Activated naive CD4-positive, alpha-beta T cell treated with anti-CD3 and anti-CD28 coated beads, Interleukin-2, amount 50 U/mL, for 72 hours (primary cell): ENCODE data around the gene GRPR. TPM values are rescaled to one million over a fixed set of nuclear protein-coding genes. Genes with fewer than 3 reads are reported as not detected.
"Not testable (repeated sequence)": the region's sequence is repeated elsewhere in the genome, so short reads cannot be mapped to it uniquely, and the experiment has no call there.

ENCODE experiments used
- ATAC-seq, 2 donors: fragments of 150-1000 bp; cut with Tn5 transposase; 2 replicates each; pipeline ENCODE4 v1.10.0; 2021; ENCODE audit warnings: mild to moderate bottlenecking in 2 of 2, moderate library complexity in 2 of 2
- DNase-seq, 2 donors: peaks; one replicate each; pipeline ENCODE4 v3.0.0; 2021 to 2022; ENCODE audit warnings: low spot score in 2 of 2
- H3K27ac Mint-ChIP-seq, 2 donors: one replicate each; pipeline ENCODE4 v1.8.0; 2022; ENCODE audit warnings: mild to moderate bottlenecking in 2 of 2, mixed read lengths in 2 of 2
- H3K36me3 Mint-ChIP-seq, 2 donors: one replicate each; pipeline ENCODE4 v1.8.0; 2022; ENCODE audit warnings: mixed read lengths in 2 of 2
- H3K9me3 Mint-ChIP-seq, 2 donors: one replicate each; pipeline ENCODE4 v1.8.0; 2022; ENCODE audit warnings: mixed read lengths in 2 of 2
- total RNA-seq, 2 donors: library from RNA; stranded (reverse); gene quantifications; one replicate each; pipeline ENCODE4 v1.2.3, GENCODE V29; 2022

Gene GRPR
- total RNA-seq, 2 donors from 2014 or later: not detected

GRCh38 chrX:16124201-16124600 is 836 bp downstream of the GRPR start:
- ATAC-seq: no peak

GRCh38 chrX:16125520-16126149 is 2.3 kb downstream of the GRPR start:
- no peak for ATAC-seq
- H3K27ac Mint-ChIP-seq: no peak overlapping the region
- H3K9me3 Mint-ChIP-seq: no peaks in the 10 kb centered on the region
- DNase-seq: no peak
- no peaks in the 10 kb centered on the region for H3K36me3 Mint-ChIP-seq

More at GRCh38 chrX:16124201-16124600, 836 bp downstream of the GRPR start:
- peaks cover 0 to under 1% of the 10 kb centered on the region in 2 donors for H3K9me3 Mint-ChIP-seq
- peaks cover 0 to 2% of the 10 kb centered on the region in 2 donors for H3K36me3 Mint-ChIP-seq
- DNase-seq: no peak
- no peak overlapping the region for H3K27ac Mint-ChIP-seq

- no peak for ATAC-seq
- Mint-ChIP-seq H3K9me3 (no peaks in the 10 kb centered on the region), H3K36me3 (no peaks in the 10 kb centered on the region), H3K27ac (no peak overlapping the region)
- DNase-seq: no peak
Observed at GRCh38 chrX:16130707-16131106, 7.3 kb downstream of the GRPR start.

- DNase-seq (no peak), ATAC-seq (no peak)
- Mint-ChIP-seq H3K27ac (no peak overlapping the region), H3K36me3 (no peaks in the 10 kb centered on the region), H3K9me3 (no peaks in the 10 kb centered on the region)
Observed at GRCh38 chrX:16134936-16135335, 11.6 kb downstream of the GRPR start.

- ATAC-seq (no peak), DNase-seq (no peak)
- Mint-ChIP-seq H3K27ac (no peak overlapping the region), H3K9me3 (no peaks in the 10 kb centered on the region), H3K36me3 (no peaks in the 10 kb centered on the region)
Observed at GRCh38 chrX:16136080-16136479, 12.7 kb downstream of the GRPR start.

- ATAC-seq: no peak
- no peaks in the 10 kb centered on the region for H3K36me3 Mint-ChIP-seq
- no peaks in the 10 kb centered on the region for H3K9me3 Mint-ChIP-seq
- no peak overlapping the region for H3K27ac Mint-ChIP-seq
- no peak for DNase-seq
Observed at GRCh38 chrX:16137416-16138107, 14.2 kb downstream of the GRPR start.

- DNase-seq (no peak), ATAC-seq (no peak)
- Mint-ChIP-seq H3K27ac (no peak overlapping the region), H3K36me3 (no peaks in the 10 kb centered on the region), H3K9me3 (no peaks in the 10 kb centered on the region)
Observed at GRCh38 chrX:16138108-16138427, 14.7 kb downstream of the GRPR start.

- ATAC-seq (no peak), DNase-seq (no peak)
- Mint-ChIP-seq H3K27ac (no peak overlapping the region), H3K9me3 (peaks cover 0 to 3% of the 10 kb centered on the region in 2 donors), H3K36me3 (no peaks in the 10 kb centered on the region)
Observed at GRCh38 chrX:16140448-16140847, 17.1 kb downstream of the GRPR start.

GRCh38 chrX:16140983-16141382 is 17.6 kb downstream of the GRPR start:
- Mint-ChIP-seq H3K36me3 (no peaks in the 10 kb centered on the region), H3K27ac (no peak overlapping the region), H3K9me3 (peaks cover 0 to 3% of the 10 kb centered on the region in 2 donors)
- ATAC-seq (no peak), DNase-seq (no peak)

GRCh38 chrX:16141422-16142245 is 18.3 kb downstream of the GRPR start:
- Mint-ChIP-seq H3K36me3 (no peaks in the 10 kb centered on the region), H3K27ac (no peak overlapping the region), H3K9me3 (peaks cover 0 to 3% of the 10 kb centered on the region in 2 donors)
- DNase-seq: no peak
- ATAC-seq: no peak

GRCh38 chrX:16142246-16142558 is 18.8 kb downstream of the GRPR start:
- no peak for ATAC-seq
- Mint-ChIP-seq H3K36me3 (no peaks in the 10 kb centered on the region), H3K9me3 (peaks cover 0 to 3% of the 10 kb centered on the region in 2 donors), H3K27ac (no peak overlapping the region)
- no peak for DNase-seq

GRCh38 chrX:16143968-16144367 is 20.6 kb downstream of the GRPR start:
- peaks cover 0 to 3% of the 10 kb centered on the region in 2 donors for H3K9me3 Mint-ChIP-seq
- H3K36me3 Mint-ChIP-seq: no peaks in the 10 kb centered on the region
- ATAC-seq: no peak
- H3K27ac Mint-ChIP-seq: no peak overlapping the region
- DNase-seq: no peak

GRCh38 chrX:16144420-16144819 is 21.1 kb downstream of the GRPR start:
- H3K9me3 Mint-ChIP-seq: peaks cover 0 to 3% of the 10 kb centered on the region in 2 donors
- no peak for DNase-seq
- no peak overlapping the region for H3K27ac Mint-ChIP-seq
- no peak for ATAC-seq
- H3K36me3 Mint-ChIP-seq: no peaks in the 10 kb centered on the region

- H3K27ac Mint-ChIP-seq, H3K36me3 Mint-ChIP-seq, DNase-seq, ATAC-seq, H3K9me3 Mint-ChIP-seq: not testable (repeated sequence)
Observed at GRCh38 chrX:16145093-16145492, 21.7 kb downstream of the GRPR start.

GRCh38 chrX:16145656-16146055 is 22.3 kb downstream of the GRPR start:
- no peak overlapping the region for H3K27ac Mint-ChIP-seq

GRCh38 chrX:16148896-16149295 is 25.5 kb downstream of the GRPR start:
- Mint-ChIP-seq H3K36me3 (no peaks in the 10 kb centered on the region), H3K27ac (no peak overlapping the region), H3K9me3 (peaks cover 0 to 3% of the 10 kb centered on the region in 2 donors)
- DNase-seq: no peak
- no peak for ATAC-seq

More at GRCh38 chrX:16145656-16146055, 22.3 kb downstream of the GRPR start:
- Mint-ChIP-seq H3K9me3 (peaks cover 0 to 3% of the 10 kb centered on the region in 2 donors), H3K36me3 (no peaks in the 10 kb centered on the region)
- ATAC-seq (no peak), DNase-seq (no peak)

- no peak for DNase-seq
- ATAC-seq: no peak
- no peaks in the 10 kb centered on the region for H3K9me3 Mint-ChIP-seq
- H3K36me3 Mint-ChIP-seq: no peaks in the 10 kb centered on the region
- no peak overlapping the region for H3K27ac Mint-ChIP-seq
Observed at GRCh38 chrX:16155581-16156096, 32.3 kb downstream of the GRPR start.
